GM18907 (cell line): Measurements from ENCODE around the gene EFCAB8.
"Not testable (repeated sequence)": the region's sequence is repeated elsewhere in the genome, so short reads cannot be mapped to it uniquely, and the experiment has no call there.

ENCODE experiments used
- ATAC-seq: cut with Tn5 transposase; IDR thresholded peaks from one replicate; pipeline ENCODE4 v1.9.1; 2021; ENCODE audit warnings: mild to moderate bottlenecking, moderate library complexity; ENCODE audit not compliant: unreplicated experiment

EFCAB8 gene

DNA sequence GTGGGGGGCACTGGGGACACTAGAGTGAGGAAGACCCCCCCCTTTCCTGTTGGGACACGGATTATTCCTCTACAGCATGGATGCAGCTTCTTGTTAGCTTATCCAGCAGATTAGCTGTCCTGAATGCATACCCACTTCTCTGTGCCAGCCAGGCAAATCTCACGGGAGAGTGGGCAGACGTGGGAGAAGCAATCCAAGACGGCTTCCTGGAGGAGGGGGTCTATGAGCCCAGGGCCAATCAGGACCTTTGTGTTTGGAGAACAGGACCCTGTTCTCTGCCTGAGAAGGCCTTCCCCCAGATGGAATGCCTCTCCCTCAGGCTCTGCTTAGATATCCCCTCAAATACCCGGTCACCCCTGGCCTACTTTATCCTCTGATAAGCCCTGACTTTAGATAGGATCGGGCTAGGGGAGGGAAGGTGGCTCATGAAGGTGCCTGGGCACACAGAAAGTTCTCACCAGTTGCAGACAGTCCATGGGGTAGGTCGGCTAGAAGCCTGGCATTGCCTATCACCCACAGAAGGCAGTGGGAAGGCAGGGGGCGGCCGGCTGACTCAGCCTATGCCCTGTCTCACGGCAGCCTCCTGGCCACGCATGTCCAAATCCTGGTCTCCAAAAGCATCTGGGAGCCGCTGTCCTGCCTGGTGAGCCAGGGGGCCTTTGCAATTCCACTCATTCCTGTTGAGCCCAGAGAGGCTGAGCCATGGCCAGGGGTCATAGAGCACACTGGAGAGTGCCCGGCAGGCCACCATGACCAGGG, 110.8 kb downstream of the EFCAB8 start:
- ATAC-seq: no peak

GRCh38 chr20:32970115-32970972, 111.6 kb downstream of the EFCAB8 start:
- ATAC-seq: no peak

DNA sequence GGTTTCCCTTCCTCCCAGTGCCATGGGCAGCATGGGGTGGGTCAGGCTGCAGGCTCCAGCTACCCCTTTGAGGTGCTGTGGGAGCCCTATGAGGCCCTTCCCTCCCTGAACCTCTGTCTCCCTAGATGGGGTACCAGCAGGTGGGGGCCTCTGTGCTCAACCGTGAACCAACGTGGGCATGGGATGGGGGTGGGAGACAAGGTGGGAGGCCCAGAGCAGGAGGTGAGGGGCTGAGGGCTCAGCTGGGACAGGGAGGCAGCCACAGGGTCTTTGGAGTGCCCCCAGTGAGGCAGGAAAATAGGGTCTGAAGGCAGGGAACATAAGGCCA, 112.2 kb downstream of the EFCAB8 start:
- no peak for ATAC-seq

DNA sequence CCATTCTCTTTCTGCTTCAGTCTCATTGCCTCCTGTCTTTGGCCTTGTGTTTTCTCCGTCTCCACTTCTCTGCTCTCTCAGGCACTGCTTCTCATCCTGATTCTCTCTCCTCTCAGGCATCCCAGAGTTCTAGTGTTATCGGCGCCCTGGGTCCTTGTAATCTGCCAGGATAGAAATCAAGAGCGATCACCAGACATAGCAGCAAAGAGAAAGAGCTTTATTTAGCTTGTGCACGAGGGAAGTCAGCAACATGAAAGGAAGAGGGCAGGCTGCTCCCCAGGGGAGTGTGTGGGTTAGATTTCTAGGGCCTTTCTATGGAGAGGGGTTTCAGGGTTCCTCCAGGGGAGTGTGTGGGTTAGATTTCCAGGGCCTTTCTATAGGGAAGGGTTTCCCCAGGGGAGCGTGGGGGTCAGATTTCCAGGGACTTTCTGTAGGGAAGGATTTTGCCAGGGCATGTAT, 113.0 kb downstream of the EFCAB8 start:
- ATAC-seq: peak; percentile 30

GRCh38 chr20:32972181-32973076, 113.7 kb downstream of the EFCAB8 start:
- ATAC-seq: peak; percentile 89

GRCh38 chr20:32973077-32973717, 114.5 kb downstream of the EFCAB8 start:
- ATAC-seq: no peak

DNA sequence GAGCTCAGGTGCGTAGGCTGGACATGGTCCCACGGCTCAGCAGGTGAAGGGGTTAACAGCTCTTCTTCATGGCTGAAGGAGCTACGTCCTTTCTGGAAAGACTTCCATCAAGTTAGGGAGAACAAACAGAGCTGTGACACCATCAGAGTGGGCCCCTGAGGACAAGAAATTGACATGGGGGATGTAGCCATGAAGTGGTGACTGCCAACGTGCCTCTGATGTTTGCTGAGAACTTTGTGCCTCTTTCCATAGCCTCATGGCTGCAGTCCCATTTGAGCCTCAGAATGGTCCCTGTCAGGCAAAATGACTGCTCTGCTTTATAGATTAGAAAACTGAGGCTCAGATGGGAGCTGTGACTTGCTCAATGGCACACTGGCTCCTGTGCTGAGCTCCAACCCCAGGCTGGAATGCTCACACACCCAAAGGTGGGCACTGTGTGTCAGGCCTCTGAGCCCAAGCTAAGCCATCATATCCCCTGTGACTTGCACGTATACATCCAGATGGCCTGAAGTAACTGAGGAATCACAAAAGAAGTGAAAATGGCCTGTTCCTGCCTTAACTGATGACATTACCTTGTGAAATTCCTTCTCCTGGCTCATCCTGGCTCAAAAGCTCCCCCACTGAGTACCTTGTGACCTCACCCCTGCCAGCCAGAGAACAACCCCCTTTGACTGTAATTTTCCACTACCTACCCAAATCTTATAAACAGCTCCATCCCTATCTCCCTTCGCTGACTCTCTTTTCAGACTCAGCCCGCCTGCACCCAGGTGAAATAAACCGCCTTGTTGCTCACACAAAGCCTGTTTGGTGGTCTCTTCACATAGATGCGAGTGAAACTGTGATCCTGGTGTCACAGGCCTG, 115.7 kb downstream of the EFCAB8 start:
- ATAC-seq: not testable (repeated sequence)

DNA sequence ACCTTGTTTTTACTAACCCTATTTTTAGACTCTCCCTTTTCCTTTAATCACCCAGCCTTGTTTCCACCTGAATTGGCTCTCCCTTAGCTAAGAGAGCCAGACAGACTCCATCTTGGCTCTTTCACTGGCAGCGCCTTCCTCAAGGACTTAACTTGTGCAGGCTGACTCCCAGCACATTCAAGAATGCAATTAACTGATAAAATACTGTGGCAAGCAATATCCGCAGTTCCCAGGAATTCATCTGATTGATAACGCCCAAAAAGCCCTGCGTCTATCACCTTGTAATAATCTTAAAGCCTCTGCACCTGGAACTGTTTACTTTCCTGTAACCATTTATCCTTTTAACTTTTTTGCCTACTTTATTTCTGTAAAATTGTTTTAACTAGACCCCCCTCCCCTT, 116.4 kb downstream of the EFCAB8 start:
- not testable (repeated sequence) for ATAC-seq

- ATAC-seq: no peak
Measured at GRCh38 chr20:32975698-32976674, 117.3 kb downstream of the EFCAB8 start.

DNA sequence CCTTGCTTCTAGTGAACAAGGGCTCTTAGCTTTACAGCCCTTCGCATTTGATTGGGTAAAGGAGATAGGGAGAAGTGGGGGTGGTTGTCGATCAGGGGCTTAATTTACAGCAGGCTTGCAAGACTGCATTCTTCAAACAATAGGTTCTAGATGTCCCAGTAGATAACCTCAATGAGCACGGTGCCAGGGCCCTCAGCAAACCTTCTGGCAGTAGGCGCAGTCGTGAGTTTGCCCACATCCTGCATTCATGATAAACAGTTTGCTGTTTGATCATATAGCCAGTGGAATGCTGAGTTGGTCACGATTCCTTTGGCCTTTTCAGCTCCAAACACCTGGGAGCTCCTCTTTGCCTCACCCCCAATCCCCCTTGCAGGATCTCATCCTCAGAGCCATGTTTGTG, 118.0 kb downstream of the EFCAB8 start:
- ATAC-seq: no peak

GRCh38 chr20:32977281-32978008, 118.7 kb downstream of the EFCAB8 start:
- ATAC-seq: no peak

- ATAC-seq: no peak
Measured at GRCh38 chr20:32978009-32978335, 119.2 kb downstream of the EFCAB8 start.

DNA sequence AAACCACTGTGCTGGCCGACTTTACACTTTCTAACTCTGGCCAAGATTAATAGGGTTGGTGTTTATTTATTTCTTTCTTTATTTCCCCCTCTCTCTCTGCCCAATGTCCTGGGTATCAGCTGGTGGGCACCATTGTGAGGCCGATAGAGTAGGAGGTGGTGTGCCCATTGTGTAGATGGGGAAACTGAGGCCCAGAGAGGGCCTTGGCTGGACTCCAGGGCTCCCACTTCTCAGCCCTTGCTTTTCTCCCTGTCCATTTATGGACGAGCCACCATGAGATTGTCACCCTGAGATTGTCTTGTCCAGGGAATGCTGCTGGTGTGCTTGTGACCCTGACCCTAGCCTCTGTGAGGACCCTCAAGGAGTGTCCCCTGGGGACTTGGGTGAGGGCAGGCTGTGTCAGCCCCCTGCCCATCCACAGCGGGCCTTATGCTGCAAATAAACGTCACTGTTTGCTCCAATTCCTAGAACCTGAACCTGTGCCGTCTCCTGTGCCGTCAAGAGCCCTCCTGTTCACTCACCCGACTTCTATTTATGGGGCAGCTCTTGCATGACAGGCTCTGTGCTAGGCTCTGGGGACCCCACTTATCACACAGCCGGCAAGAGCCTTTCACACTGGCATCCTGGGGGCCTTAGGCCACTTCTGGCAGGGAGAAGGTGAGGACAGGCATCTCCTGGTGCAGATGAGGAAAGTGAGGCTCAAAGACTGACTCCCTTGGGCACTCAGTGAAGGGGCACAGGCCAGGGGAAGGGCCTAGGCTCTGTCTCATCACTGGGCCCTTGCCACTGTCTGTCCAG, 120.7 kb downstream of the EFCAB8 start:
- no peak for ATAC-seq

DNA sequence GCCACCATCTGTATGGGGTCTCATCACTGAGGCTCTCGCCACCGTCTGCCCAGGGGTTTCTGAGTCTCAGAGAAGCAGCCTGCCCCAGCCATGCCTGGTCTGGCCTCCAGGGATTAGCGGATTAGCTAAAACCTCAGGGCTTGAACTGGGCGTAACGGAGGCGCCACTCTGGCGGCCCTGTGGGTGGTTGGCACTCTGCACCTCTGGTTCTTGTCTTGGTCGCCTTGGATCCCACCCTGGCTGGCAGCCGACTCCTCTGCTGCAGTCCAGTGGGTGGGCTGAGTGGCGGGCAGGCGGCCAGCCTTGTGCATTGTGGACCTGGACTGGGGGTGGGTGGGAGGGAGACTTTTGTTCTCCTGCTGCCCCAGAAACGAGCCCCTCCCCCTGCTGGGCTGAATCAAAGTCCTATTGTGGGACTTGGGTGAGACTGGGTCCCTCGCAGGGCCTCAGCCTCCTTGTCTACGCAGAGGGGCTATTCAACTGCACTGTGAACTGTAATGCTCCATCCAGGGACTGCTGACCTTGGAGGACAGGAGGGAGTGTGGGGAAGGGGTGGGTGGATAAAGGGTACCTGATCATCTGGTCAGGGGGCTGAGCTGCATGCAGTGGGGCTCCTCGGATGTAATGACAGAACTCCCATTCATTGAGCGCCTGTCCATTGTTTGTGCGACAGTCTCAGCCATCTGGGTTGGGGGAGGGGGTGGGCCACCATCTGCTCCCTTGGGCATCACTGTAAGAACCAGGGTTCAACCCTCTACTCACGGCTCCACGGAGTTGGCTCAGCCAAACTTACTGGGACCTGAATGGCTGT, 121.6 kb downstream of the EFCAB8 start:
- ATAC-seq: no peak

GRCh38 chr20:32980990-32981389, 122.3 kb downstream of the EFCAB8 start:
- ATAC-seq: no peak
